Omental fat pad (tissue), 4 donors: ENCODE results near the gene ANKRD62. TPM values are rescaled to one million over a fixed set of nuclear protein-coding genes. Genes with fewer than 3 reads are reported as not detected.
A peak's percentile ranks its signal among the peaks of the same experiment; 100 is the strongest.

Experiments used
- ATAC-seq: fragments of 150-250 bp; one replicate; pipeline ENCODE4 v1.9.1; 2016; ENCODE audit warnings: mild to moderate bottlenecking, moderate library complexity; ENCODE audit not compliant: low FRiP score
- DNase-seq: peaks from one replicate; pipeline ENCODE4 v3.0.0-alpha.2; 2019; ENCODE audit warnings: low spot score
- total RNA-seq, 4 donors: library from RNA; depleted of rRNA; stranded (reverse); fragments of >200 nt; gene quantifications; one replicate each; pipeline ENCODE4 v1.1.0, GENCODE V29; 2016
- TF ChIP-seq, protein P1 (sequence below), 3 donors: fragments of 450-650 bp; IDR thresholded peaks; one replicate each; pipeline ENCODE4 v1.5.1; 2016 to 2017; ENCODE audit warnings: antibody characterized with exemption in 3 of 3, mild to moderate bottlenecking in 3 of 3, moderate library complexity in 2 of 3

The ANKRD62 gene
- total RNA-seq, 4 donors from 2014 or later: not detected

- TF ChIP-seq, protein P1, sequence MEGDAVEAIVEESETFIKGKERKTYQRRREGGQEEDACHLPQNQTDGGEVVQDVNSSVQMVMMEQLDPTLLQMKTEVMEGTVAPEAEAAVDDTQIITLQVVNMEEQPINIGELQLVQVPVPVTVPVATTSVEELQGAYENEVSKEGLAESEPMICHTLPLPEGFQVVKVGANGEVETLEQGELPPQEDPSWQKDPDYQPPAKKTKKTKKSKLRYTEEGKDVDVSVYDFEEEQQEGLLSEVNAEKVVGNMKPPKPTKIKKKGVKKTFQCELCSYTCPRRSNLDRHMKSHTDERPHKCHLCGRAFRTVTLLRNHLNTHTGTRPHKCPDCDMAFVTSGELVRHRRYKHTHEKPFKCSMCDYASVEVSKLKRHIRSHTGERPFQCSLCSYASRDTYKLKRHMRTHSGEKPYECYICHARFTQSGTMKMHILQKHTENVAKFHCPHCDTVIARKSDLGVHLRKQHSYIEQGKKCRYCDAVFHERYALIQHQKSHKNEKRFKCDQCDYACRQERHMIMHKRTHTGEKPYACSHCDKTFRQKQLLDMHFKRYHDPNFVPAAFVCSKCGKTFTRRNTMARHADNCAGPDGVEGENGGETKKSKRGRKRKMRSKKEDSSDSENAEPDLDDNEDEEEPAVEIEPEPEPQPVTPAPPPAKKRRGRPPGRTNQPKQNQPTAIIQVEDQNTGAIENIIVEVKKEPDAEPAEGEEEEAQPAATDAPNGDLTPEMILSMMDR (IDR thresholded peaks at IDR 0.05): no peak
- ATAC-seq (no peak), DNase-seq (no peak)
Observed at GRCh38 chr18:12088096-12088495, 5.5 kb upstream of the ANKRD62 start.

- TF ChIP-seq, protein P1 (IDR thresholded peaks at IDR 0.05): no peak
- DNase-seq (no peak), ATAC-seq (no peak)
Observed at GRCh38 chr18:12088731-12089375, 4.8 kb upstream of the ANKRD62 start.

DNA sequence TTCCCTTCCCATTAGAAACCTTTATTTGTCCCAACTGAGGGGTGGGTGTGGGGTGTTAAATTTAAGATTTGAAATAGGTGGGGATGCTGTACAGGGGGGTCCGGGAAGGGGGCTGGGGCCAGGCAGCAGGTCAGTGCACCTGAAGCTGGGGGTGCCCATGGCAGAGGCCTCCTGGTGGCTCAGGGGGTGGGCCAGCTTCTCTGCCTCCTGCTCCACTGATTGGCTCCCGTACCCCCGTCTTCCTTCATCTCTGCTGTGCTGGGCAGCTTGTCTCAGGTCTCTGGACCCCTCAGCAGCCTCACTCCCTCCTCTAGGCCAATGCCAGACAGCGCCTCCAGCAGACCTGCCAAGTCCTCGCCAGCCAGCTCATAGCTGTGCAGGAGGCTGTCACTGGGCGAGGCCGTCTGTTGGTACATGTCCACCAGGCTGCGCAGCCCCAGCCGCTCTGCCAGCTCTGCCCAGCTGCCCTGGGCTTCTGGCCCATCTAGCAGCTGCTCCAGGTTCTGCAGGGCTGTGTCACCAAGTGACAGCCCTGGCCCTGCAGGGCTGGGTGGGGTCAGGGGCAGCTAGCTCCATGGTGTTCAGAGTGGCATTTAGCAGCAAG, 2.0 kb upstream of the ANKRD62 start:
- DNase-seq (no peak), ATAC-seq (peak; percentile 10)
- TF ChIP-seq, protein P1 (IDR thresholded peaks at IDR 0.05): no peak

GRCh38 chr18:12092398-12093229, 1.0 kb upstream of the ANKRD62 start:
- TF ChIP-seq, protein P1 (IDR thresholded peaks at IDR 0.05): no peak
- no peak for DNase-seq
- ATAC-seq: no peak

- ATAC-seq (no peak), DNase-seq (no peak)
- TF ChIP-seq, protein P1 (IDR thresholded peaks at IDR 0.05): no peak
Observed at GRCh38 chr18:12098374-12098773, 4.7 kb downstream of the ANKRD62 start.

DNA sequence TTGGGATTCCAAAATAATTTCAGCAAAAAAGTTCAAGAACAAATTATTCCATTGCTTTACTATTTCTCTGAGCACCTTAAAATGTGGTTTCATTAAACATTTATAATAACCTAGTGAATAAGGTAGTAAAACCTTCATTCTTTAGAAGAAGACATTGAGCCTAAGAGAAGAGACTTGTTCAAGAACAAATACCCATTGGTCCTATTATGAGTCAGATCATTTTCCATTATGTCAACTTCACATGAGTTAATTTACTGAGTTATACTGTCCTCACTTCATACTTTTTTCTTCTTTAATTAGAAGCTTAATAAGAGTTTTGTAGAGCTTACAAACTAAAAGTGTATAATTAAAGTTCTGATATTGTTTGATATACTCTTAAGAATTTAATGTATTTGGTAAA, 5.5 kb downstream of the ANKRD62 start:
- ATAC-seq (no peak), DNase-seq (no peak)
- TF ChIP-seq, protein P1 (IDR thresholded peaks at IDR 0.05): no peak
